Liver (tissue), 9 donors: ENCODE results near the gene ZNF211. TPM values are rescaled to one million over a fixed set of nuclear protein-coding genes. Genes with fewer than 3 reads are reported as not detected.

ENCODE experiments used
- DNase-seq: peaks from one replicate; pipeline ENCODE4 v3.0.0-alpha.2; 2017; ENCODE audit warnings: low spot score
- H3K27ac ChIP-seq, 2 donors: one replicate each; pipeline ENCODE4 v1.7.0; 2013; ENCODE audit warnings: inconsistent platforms in 2 of 2, low read length in 2 of 2, control low read depth in 1 of 2, low read depth in 1 of 2, mild to moderate bottlenecking in 1 of 2
- H3K27me3 ChIP-seq, 4 donors: one replicate each; pipeline versions ENCODE4 v1.6.1 to v1.7.0; 2013; ENCODE audit warnings: low read length in 3 of 4, inconsistent platforms in 1 of 4, mild to moderate bottlenecking in 1 of 4, moderate library complexity in 1 of 4; ENCODE audit not compliant: control insufficient read depth in 4 of 4, insufficient read depth in 4 of 4
- H3K36me3 ChIP-seq, 4 donors: one replicate each; pipeline versions ENCODE4 v1.6.1 to v1.7.0; 2013; ENCODE audit warnings: low read length in 3 of 4, mild to moderate bottlenecking in 3 of 4, low read depth in 1 of 4, moderate library complexity in 1 of 4; ENCODE audit not compliant: control insufficient read depth in 4 of 4, insufficient read depth in 3 of 4
- H3K4me1 ChIP-seq, 4 donors: one replicate each; pipeline versions ENCODE4 v1.6.1 to v1.7.0; 2013; ENCODE audit warnings: low read length in 3 of 4, mild to moderate bottlenecking in 3 of 4, moderate library complexity in 1 of 4; ENCODE audit not compliant: control insufficient read depth in 4 of 4, insufficient read depth in 4 of 4
- H3K4me3 ChIP-seq, 3 donors: one replicate each; pipeline versions ENCODE4 v1.6.1 to v1.7.0; 2013; ENCODE audit warnings: low read length in 3 of 3, control low read depth in 1 of 3, low read depth in 1 of 3, mild to moderate bottlenecking in 1 of 3
- H3K9ac ChIP-seq, 2 donors: one replicate each; pipeline ENCODE4 v1.7.0; 2013; ENCODE audit warnings: low read length in 2 of 2, mild to moderate bottlenecking in 2 of 2, moderate library complexity in 2 of 2, control low read depth in 1 of 2, low read depth in 1 of 2
- H3K9me3 ChIP-seq, 4 donors: one replicate each; pipeline versions ENCODE4 v1.6.1 to v1.7.0; 2013; ENCODE audit warnings: low read length in 3 of 4; ENCODE audit not compliant: control insufficient read depth in 4 of 4
- ATF3 ChIP-seq: IDR thresholded peaks from 2 replicates; pipeline ENCODE4 v1.6.1; 2016; ENCODE audit warnings: antibody characterized with exemption
- EGR1 ChIP-seq, 2 donors: IDR thresholded peaks; 2 replicates each; pipeline ENCODE4 v1.6.1; 2016 to 2018; ENCODE audit warnings: antibody characterized with exemption in 2 of 2, low read depth in 2 of 2
- FOXA1 ChIP-seq: IDR thresholded peaks from 2 replicates; pipeline ENCODE4 v1.6.1; 2016; ENCODE audit warnings: antibody characterized with exemption
- GABPA ChIP-seq, 2 donors: IDR thresholded peaks in 1 of 2; conservative IDR thresholded peaks in 1 of 2; 2 replicates each; pipeline ENCODE4 v1.6.1; 2016; ENCODE audit warnings: antibody characterized with exemption in 2 of 2, mild to moderate bottlenecking in 1 of 2, moderate library complexity in 1 of 2
- NR2F2 ChIP-seq: IDR thresholded peaks from 2 replicates; pipeline ENCODE4 v1.6.1; 2016; ENCODE audit warnings: antibody characterized with exemption
- RAD21 ChIP-seq, 2 donors: IDR thresholded peaks; 2 replicates each; pipeline ENCODE4 v1.6.1; 2016; ENCODE audit warnings: antibody characterized with exemption in 2 of 2, mild to moderate bottlenecking in 2 of 2
- SP1 ChIP-seq: IDR thresholded peaks from 2 replicates; pipeline ENCODE4 v1.6.1; 2018; ENCODE audit warnings: antibody characterized with exemption, mild to moderate bottlenecking
- YY1 ChIP-seq: IDR thresholded peaks from 2 replicates; pipeline ENCODE4 v1.6.1; 2016; ENCODE audit warnings: antibody characterized with exemption, mild to moderate bottlenecking
- WGBS: extraction: QIAGEN DNeasy Blood & Tissue Kit; methylation state at CpG from one replicate; pipeline ENCODE4 v1.1.7; 2013; 5-methylcytosine and 5-hydroxymethylcytosine counted together
- polyA plus RNA-seq, 2 donors: library from polyadenylated mRNA; stranded (reverse) in 1 of 2; unstranded in 1 of 2; fragments of 200-250 nt in 1 of 2; fragments of >200 nt in 1 of 2; fragmentation: Nextera tagmentation in 1 of 2; extraction: Ambion mirVana in 1 of 2; gene quantifications; one replicate each; pipeline versions ENCODE4 v1.2.1 to v1.2.3, GENCODE V29; 2013 to 2015
- total RNA-seq, 2 donors: library from RNA; depleted of rRNA; stranded (reverse); fragments of >200 nt; gene quantifications; one replicate each; pipeline ENCODE4 v1.2.3, GENCODE V29; 2014
- donor health status: healthy.
- donor health status: healthy.
- donor health status: healthy.
- donor health status: healthy.
- donor health status: healthy.

The ZNF211 gene
- total and polyA plus RNA-seq, 4 donors: 2.0 to 7.0 (median 3.3) TPM

- H3K36me3 ChIP-seq: peaks cover 0 to 49% (median 38%) of the 10 kb centered on the region in 4 donors
- no peak overlapping the region for H3K9ac ChIP-seq
- 97% methylated on average over 3 of the region's 3 CpGs for WGBS
- no peak for DNase-seq
- peaks cover 46 to 85% (median 64%) of the 10 kb centered on the region in 4 donors for H3K9me3 ChIP-seq
- no peaks in the 10 kb centered on the region for H3K4me1 ChIP-seq
- H3K4me3 ChIP-seq: peak overlapping the region in 2 of 3 donors; percentile 4 to 9
- no peaks in the 10 kb centered on the region for H3K27me3 ChIP-seq
- TF ChIP-seq EGR1 (IDR thresholded peaks at IDR 0.05; ENCODE audit: low read depth in 2 of 2): no peak
- no peak for TF ChIP-seq RAD21 (IDR thresholded peaks at IDR 0.05)
- no peak for TF ChIP-seq ATF3
- TF ChIP-seq YY1: no peak
- TF ChIP-seq FOXA1: no peak
- TF ChIP-seq GABPA (IDR thresholded peaks at IDR 0.05 in 1 of 2, conservative IDR thresholded peaks at IDR 0.05 in 1 of 2): no peak
- no peak for TF ChIP-seq NR2F2
- TF ChIP-seq SP1: no peak
- H3K27ac ChIP-seq: no peak overlapping the region
These were observed 56.8 kb downstream of the ZNF211 start for GRCh38 chr19:57689750-57690149.

Other genes starting within 250 kb of the ZNF211 start
- 10 to 100 TPM in 1 of 2 donors, 1 to 10 TPM in 1; 7.3 to 13.9 TPM for gene ZNF548, start 243.3 kb upstream of the ZNF211 start, total RNA-seq
- gene ZNF548, start 243.3 kb upstream of the ZNF211 start, polyA plus RNA-seq: 1 to 10 TPM; 1.8 to 3.4 TPM
- gene ZNF17, start 222.0 kb upstream of the ZNF211 start, total RNA-seq: 1 to 10 TPM; 7.6 to 8.2 TPM
- 1 to 10 TPM; 1.2 to 1.4 TPM for gene ZNF17, start 222.0 kb upstream of the ZNF211 start, polyA plus RNA-seq
- gene ZNF749, start 197.8 kb upstream of the ZNF211 start, total RNA-seq: 10 to 100 TPM in 1 of 2 donors, 1 to 10 TPM in 1; 5.9 to 11.6 TPM
- 1 to 10 TPM in 1 of 2 donors, under 1 TPM in 1; 0.83 to 5.4 TPM for gene ZNF749, start 197.8 kb upstream of the ZNF211 start, polyA plus RNA-seq
- gene VN1R1, start 176.0 kb upstream of the ZNF211 start, total RNA-seq: under 1 TPM; 0.42 to 0.98 TPM
- under 1 TPM; 0.14 to 0.19 TPM for gene VN1R1, start 176.0 kb upstream of the ZNF211 start, polyA plus RNA-seq
- gene ZNF772, start 155.6 kb upstream of the ZNF211 start, total RNA-seq: 10 to 100 TPM in 1 of 2 donors, 1 to 10 TPM in 1; 5.4 to 11.1 TPM
- gene ZNF772, start 155.6 kb upstream of the ZNF211 start, polyA plus RNA-seq: 1 to 10 TPM in 1 of 2 donors, under 1 TPM in 1; 0.81 to 1.6 TPM
- 10 to 100 TPM in 1 of 2 donors, 1 to 10 TPM in 1; 4.2 to 12.4 TPM for gene ZNF419, start 145.4 kb upstream of the ZNF211 start, total RNA-seq
- gene ZNF419, start 145.4 kb upstream of the ZNF211 start, polyA plus RNA-seq: 1 to 10 TPM; 1.9 to 3.2 TPM
- 1 to 10 TPM; 7.3 to 7.4 TPM for gene ZNF773, start 133.2 kb upstream of the ZNF211 start, total RNA-seq
- gene ZNF773, start 133.2 kb upstream of the ZNF211 start, polyA plus RNA-seq: 1 to 10 TPM; 1.4 to 1.7 TPM
- 1 to 10 TPM; 2.3 to 4.5 TPM for gene ZNF549, start 105.8 kb upstream of the ZNF211 start, total RNA-seq
- gene ZNF549, start 105.8 kb upstream of the ZNF211 start, polyA plus RNA-seq: under 1 TPM; 0.66 to 0.67 TPM
- 1 to 10 TPM; 4.4 to 4.8 TPM for gene ZNF550, start 73.3 kb upstream of the ZNF211 start, total RNA-seq
- gene ZNF550, start 73.3 kb upstream of the ZNF211 start, polyA plus RNA-seq: 1 to 10 TPM in 1 of 2 donors, under 1 TPM in 1; 0.96 to 3.0 TPM
- 1 to 10 TPM; 1.5 to 2.9 TPM for gene ZNF416, start 54.3 kb upstream of the ZNF211 start, total RNA-seq
- under 1 TPM; 0.97 to 0.99 TPM for gene ZNF416, start 54.3 kb upstream of the ZNF211 start, polyA plus RNA-seq
- gene ZIK1, start 49.0 kb upstream of the ZNF211 start, total RNA-seq: 1 to 10 TPM; 1.2 to 8.6 TPM
- gene ZIK1, start 49.0 kb upstream of the ZNF211 start, polyA plus RNA-seq: under 1 TPM; 0.29 to 0.60 TPM
- 1 to 10 TPM; 1.4 to 7.1 TPM for gene ZNF530, start 33.3 kb upstream of the ZNF211 start, total RNA-seq
- 1 to 10 TPM in 1 of 2 donors, under 1 TPM in 1; 0.86 to 1.4 TPM for gene ZNF530, start 33.3 kb upstream of the ZNF211 start, polyA plus RNA-seq
- gene ZNF134, start 18.9 kb upstream of the ZNF211 start, total RNA-seq: 10 to 100 TPM in 1 of 2 donors, 1 to 10 TPM in 1; 6.9 to 12.1 TPM
- gene ZNF134, start 18.9 kb upstream of the ZNF211 start, polyA plus RNA-seq: 1 to 10 TPM; 1.5 to 4.0 TPM
- gene ZSCAN4, start 35.8 kb downstream of the ZNF211 start, total RNA-seq: not detected
- not detected for gene ZSCAN4, start 35.8 kb downstream of the ZNF211 start, polyA plus RNA-seq
- gene ZNF551, start 48.8 kb downstream of the ZNF211 start, total RNA-seq: 10 to 100 TPM in 1 of 2 donors, 1 to 10 TPM in 1; 3.1 to 10.5 TPM
- 1 to 10 TPM in 1 of 2 donors, under 1 TPM in 1; 0.79 to 1.0 TPM for gene ZNF551, start 48.8 kb downstream of the ZNF211 start, polyA plus RNA-seq
- gene ZNF154, start 76.0 kb downstream of the ZNF211 start, total RNA-seq: 1 to 10 TPM; 2.2 to 4.7 TPM
- gene ZNF154, start 76.0 kb downstream of the ZNF211 start, polyA plus RNA-seq: under 1 TPM; 0.32 to 0.36 TPM
- gene ZNF671, start 94.5 kb downstream of the ZNF211 start, total RNA-seq: 1 to 10 TPM; 2.4 to 9.3 TPM
- gene ZNF671, start 94.5 kb downstream of the ZNF211 start, polyA plus RNA-seq: 1 to 10 TPM in 1 of 2 donors, under 1 TPM in 1; 0.78 to 1.6 TPM
- gene ZNF776, start 113.6 kb downstream of the ZNF211 start, total RNA-seq: 10 to 100 TPM in 1 of 2 donors, 1 to 10 TPM in 1; 8.7 to 20.3 TPM
- gene ZNF776, start 113.6 kb downstream of the ZNF211 start, polyA plus RNA-seq: 1 to 10 TPM; 2.0 to 4.1 TPM
- gene ZNF586, start 136.5 kb downstream of the ZNF211 start, total RNA-seq: 10 to 100 TPM; 10.4 to 11.8 TPM
- gene ZNF586, start 136.5 kb downstream of the ZNF211 start, polyA plus RNA-seq: 1 to 10 TPM; 2.3 to 3.1 TPM
- 10 to 100 TPM in 1 of 2 donors, 1 to 10 TPM in 1; 5.4 to 16.1 TPM for gene ZNF552, start 181.7 kb downstream of the ZNF211 start, total RNA-seq
- 1 to 10 TPM; 3.1 to 5.5 TPM for gene ZNF552, start 181.7 kb downstream of the ZNF211 start, polyA plus RNA-seq
- 10 to 100 TPM; 10.2 to 30.2 TPM for gene ZNF587B, start 197.1 kb downstream of the ZNF211 start, total RNA-seq
- 1 to 10 TPM; 3.0 to 3.6 TPM for gene ZNF587B, start 197.1 kb downstream of the ZNF211 start, polyA plus RNA-seq
- gene ZNF587, start 216.7 kb downstream of the ZNF211 start, total RNA-seq: 10 to 100 TPM; 15.6 to 27.8 TPM
- gene ZNF587, start 216.7 kb downstream of the ZNF211 start, polyA plus RNA-seq: 1 to 10 TPM; 2.7 to 2.8 TPM